ENCODE data around the gene PAFAH1B1. TPM values are rescaled to one million over a fixed set of nuclear protein-coding genes. Genes with fewer than 3 reads are reported as not detected.
A peak's percentile ranks its signal among the peaks of the same experiment; 100 is the strongest.

PAFAH1B1 gene
- total RNA-seq, 4 donors from 2014 or later: 99.2 to 106 (median 105) TPM

DNA sequence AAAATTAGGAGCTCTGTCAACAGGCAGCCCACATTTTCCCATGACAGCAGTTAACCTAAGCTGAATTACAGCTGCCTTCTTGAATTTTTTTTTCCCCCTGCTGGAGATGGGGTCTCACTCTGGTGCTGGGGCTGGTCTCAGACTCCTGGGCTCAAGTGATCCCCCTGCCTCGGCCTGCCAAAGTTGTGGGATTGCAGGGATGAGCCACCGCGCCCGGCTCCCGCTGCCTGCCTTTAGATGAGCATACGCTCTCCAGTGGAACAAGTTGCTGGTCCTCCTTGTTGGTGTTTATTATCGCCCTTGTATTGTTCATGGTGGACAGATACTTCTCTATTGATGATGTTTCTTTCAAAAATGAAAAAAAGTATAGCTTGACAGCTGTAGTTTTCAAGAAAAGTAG lies 15.6 kb downstream of the PAFAH1B1 start:
- no peak for TF ChIP-seq POLR2A (IDR thresholded peaks at IDR 0.05)
- TF ChIP-seq, protein P1, sequence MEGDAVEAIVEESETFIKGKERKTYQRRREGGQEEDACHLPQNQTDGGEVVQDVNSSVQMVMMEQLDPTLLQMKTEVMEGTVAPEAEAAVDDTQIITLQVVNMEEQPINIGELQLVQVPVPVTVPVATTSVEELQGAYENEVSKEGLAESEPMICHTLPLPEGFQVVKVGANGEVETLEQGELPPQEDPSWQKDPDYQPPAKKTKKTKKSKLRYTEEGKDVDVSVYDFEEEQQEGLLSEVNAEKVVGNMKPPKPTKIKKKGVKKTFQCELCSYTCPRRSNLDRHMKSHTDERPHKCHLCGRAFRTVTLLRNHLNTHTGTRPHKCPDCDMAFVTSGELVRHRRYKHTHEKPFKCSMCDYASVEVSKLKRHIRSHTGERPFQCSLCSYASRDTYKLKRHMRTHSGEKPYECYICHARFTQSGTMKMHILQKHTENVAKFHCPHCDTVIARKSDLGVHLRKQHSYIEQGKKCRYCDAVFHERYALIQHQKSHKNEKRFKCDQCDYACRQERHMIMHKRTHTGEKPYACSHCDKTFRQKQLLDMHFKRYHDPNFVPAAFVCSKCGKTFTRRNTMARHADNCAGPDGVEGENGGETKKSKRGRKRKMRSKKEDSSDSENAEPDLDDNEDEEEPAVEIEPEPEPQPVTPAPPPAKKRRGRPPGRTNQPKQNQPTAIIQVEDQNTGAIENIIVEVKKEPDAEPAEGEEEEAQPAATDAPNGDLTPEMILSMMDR (IDR thresholded peaks at IDR 0.05 in 4 of 5, conservative IDR thresholded peaks at IDR 0.05 in 1 of 5): no peak
- Histone ChIP-seq H3K27ac (peak overlapping the region in 1 of 4 donors; percentile 65), H3K4me1 (peaks cover 54 to 60% of the 10 kb centered on the region in 2 donors), H3K9me3 (no peaks in the 10 kb centered on the region), H3K27me3 (no peaks in the 10 kb centered on the region), H3K36me3 (no peaks in the 10 kb centered on the region), H3K4me3 (no peak overlapping the region)
- ATAC-seq (peak in 1 of 2 donors; percentile 15), DNase-seq (no peak)
- intact Hi-C loops (cut with DNase I; ENCODE audit: low total_unique reads): no loop called here
- in situ Hi-C loops (cut with MboI; ENCODE audit: low sequenced_read_pairs in 4 of 4): no loop called here

DNA sequence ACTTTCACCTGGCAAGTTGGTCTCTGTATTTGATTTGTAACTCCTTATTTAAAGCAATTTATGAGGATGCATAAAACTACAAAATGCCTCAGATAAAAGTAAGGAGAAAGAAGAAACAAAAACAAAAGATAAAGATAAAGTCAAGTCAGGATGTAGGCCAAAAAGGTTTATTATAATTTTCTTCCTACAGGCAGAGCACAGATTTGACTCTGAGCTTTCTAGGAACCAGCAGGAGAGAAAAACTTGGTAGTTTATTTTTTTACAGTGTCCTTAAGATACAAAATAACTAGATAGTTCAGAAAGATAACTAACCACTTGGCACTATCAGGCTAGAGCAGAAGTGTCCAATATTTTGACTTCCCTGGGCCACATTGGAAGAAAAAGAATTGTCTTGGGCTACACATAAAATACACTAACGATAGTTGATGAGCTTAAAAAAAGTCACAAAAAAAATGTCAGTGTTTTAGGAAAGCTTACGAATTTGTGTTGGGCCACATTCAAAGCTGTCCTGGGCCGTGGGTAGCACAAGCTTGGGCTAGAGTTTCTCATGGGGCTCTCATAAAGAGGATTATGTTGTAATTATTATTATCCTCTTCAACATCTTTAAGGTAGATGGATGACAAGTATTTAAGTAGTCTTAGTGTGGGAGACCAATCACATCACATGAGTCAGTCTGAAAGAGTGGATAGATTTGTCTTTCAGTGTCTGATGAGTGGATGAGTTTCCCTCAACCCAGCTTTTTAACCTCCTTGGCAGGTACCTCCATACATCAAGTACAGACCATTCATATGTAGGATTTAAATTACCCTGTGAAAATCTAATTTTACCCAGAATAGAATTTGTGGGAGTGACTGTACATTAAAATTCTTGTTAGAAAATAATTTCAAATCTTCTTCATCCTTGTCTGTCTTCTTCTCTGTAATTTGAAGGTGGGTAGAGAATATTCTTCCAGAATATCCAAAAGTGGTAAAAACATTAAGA lies 17.0 kb downstream of the PAFAH1B1 start:
- Histone ChIP-seq H3K27ac (peak overlapping the region in 2 of 4 donors; percentile 28 to 31), H3K4me3 (no peak overlapping the region), H3K4me1 (peaks cover 42 to 50% of the 10 kb centered on the region in 2 donors), H3K27me3 (no peaks in the 10 kb centered on the region), H3K36me3 (no peaks in the 10 kb centered on the region), H3K9me3 (no peaks in the 10 kb centered on the region)
- ATAC-seq: no peak
- in situ Hi-C loops (cut with MboI; ENCODE audit: low sequenced_read_pairs in 4 of 4): no loop called here
- intact Hi-C loops (cut with DNase I; ENCODE audit: low total_unique reads): no loop called here
- DNase-seq: no peak
- TF ChIP-seq, protein P1 (IDR thresholded peaks at IDR 0.05 in 4 of 5, conservative IDR thresholded peaks at IDR 0.05 in 1 of 5): no peak
- no peak for TF ChIP-seq POLR2A (IDR thresholded peaks at IDR 0.05)

DNA sequence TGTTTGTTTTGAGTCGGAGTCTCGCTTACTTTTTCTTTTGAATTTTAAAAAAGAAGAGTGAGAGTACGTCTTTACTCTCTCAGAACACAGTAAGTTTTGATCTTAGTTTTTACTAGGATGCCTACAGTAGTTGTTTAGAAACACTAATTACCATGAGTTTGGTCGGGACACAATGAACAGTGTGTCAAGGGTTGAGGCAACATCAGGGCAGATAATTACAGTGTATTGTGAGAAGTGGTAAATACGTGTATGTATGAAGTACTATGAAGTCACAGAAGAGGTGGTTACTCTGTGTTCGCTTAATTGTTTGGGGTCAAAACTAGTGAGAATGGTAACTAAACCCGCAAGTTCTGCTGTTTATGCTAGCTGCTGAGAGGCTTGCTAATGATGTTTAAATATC lies 18.2 kb downstream of the PAFAH1B1 start:
- in situ Hi-C loops (cut with MboI; ENCODE audit: low sequenced_read_pairs in 4 of 4): no loop called here
- H3K36me3 ChIP-seq: no peaks in the 10 kb centered on the region
- H3K4me3 ChIP-seq: no peak overlapping the region
- H3K9me3 ChIP-seq: no peaks in the 10 kb centered on the region
- H3K27me3 ChIP-seq: no peaks in the 10 kb centered on the region
- H3K27ac ChIP-seq: no peak overlapping the region
- no peak for ATAC-seq
- peaks cover 48 to 54% of the 10 kb centered on the region in 2 donors for H3K4me1 ChIP-seq
- intact Hi-C loops (cut with DNase I; ENCODE audit: low total_unique reads): no loop called here
- TF ChIP-seq POLR2A (IDR thresholded peaks at IDR 0.05): no peak
- no peak for DNase-seq

DNA sequence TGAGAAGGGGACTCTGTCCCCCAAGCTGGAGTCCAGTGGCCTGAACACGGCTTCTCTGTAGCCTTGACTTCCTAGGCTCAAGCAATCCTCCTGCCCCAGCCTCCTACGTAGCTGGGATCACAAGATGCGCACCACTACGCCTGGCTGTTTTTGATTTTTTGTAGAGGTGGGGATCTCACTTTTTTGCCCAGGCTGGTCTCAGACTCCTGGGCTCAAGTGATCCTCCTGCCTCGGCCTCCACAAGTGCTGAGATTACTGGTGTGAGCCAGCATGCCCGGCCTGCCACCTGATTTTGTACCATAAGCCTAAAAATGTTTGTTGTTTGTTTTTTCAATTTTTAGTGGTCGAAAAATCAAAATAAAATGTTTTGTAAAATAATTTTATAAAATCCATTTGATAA lies 19.2 kb downstream of the PAFAH1B1 start:
- intact Hi-C loops (cut with DNase I; ENCODE audit: low total_unique reads) (no loop called here), in situ Hi-C loops (cut with MboI; ENCODE audit: low sequenced_read_pairs in 4 of 4) (no loop called here)
- peaks cover 57 to 64% of the 10 kb centered on the region in 2 donors for H3K4me1 ChIP-seq
- H3K4me3 ChIP-seq: no peak overlapping the region
- ATAC-seq: no peak
- H3K27me3 ChIP-seq: no peaks in the 10 kb centered on the region
- H3K36me3 ChIP-seq: no peaks in the 10 kb centered on the region
- H3K27ac ChIP-seq: no peak overlapping the region
- TF ChIP-seq, protein P1 (IDR thresholded peaks at IDR 0.05 in 4 of 5, conservative IDR thresholded peaks at IDR 0.05 in 1 of 5): no peak
- TF ChIP-seq POLR2A (IDR thresholded peaks at IDR 0.05): no peak
- no peaks in the 10 kb centered on the region for H3K9me3 ChIP-seq
- DNase-seq: no peak

DNA sequence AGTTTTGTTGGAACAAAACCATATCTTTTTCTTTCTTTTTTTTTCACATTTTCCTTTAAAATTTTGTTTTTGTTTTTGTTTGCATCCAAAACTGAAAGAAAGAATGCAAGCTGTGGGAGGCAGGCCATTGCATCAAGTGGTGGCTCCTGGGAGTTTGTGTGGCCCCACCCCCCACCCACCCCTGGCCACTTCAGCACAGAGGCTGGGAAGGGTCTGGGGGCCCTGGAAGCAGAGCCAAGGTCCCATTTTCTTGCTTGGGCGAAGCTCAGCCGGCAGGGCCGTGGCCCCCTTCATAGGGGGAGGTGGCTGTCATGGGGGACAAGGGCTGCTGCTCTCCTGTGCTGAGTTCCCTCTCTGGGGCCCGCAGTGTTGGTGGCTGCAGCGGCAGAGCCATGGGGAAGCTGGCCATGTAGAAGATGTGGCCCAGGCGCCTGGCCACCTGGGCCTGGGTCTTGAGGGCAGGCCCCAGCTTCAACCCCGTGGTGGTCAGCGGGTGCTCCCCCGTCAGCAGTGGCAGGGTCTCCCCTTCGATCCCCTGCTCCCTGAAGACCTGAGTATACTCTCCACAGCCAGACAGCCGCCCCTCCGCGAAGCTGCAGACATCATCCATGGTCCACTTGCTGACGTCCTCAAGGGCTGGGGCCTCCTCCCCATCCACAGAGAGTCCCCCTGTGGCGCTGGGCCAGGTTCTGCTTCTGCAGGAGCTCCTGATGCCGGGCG lies 19.8 kb downstream of the PAFAH1B1 start:
- Histone ChIP-seq H3K36me3 (no peaks in the 10 kb centered on the region), H3K4me1 (peaks cover 54 to 66% of the 10 kb centered on the region in 2 donors), H3K27me3 (no peaks in the 10 kb centered on the region), H3K27ac (no peak overlapping the region), H3K9me3 (no peaks in the 10 kb centered on the region), H3K4me3 (no peak overlapping the region)
- ATAC-seq (no peak), DNase-seq (no peak)
- no peak for TF ChIP-seq POLR2A (IDR thresholded peaks at IDR 0.05)
- TF ChIP-seq, protein P1 (IDR thresholded peaks at IDR 0.05 in 4 of 5, conservative IDR thresholded peaks at IDR 0.05 in 1 of 5): no peak
- in situ Hi-C loops (cut with MboI; ENCODE audit: low sequenced_read_pairs in 4 of 4): no loop called here
- intact Hi-C loops (cut with DNase I; ENCODE audit: low total_unique reads): no loop called here
